Natural killer cell treated with Interleukin-12 subunit alpha and Interleukin-12 subunit beta and Interleukin-15 and Interleukin-18, amount 100 ng/mL, for 72 hours (primary cell): ENCODE data around the gene IFIT5. TPM values are rescaled to one million over a fixed set of nuclear protein-coding genes. Genes with fewer than 3 reads are reported as not detected.
"Not testable (repeated sequence)": the region's sequence is repeated elsewhere in the genome, so short reads cannot be mapped to it uniquely, and the experiment has no call there.

Source experiments
- ATAC-seq, 2 donors: fragments of 150-1000 bp; cut with Tn5 transposase in 1 of 2; sonication (Bioruptor Pico), chemical (Tn5 transposase) in 1 of 2; 2 replicates each; pipeline ENCODE4 v1.10.0; 2021
- DNase-seq: peaks from one replicate; pipeline ENCODE4 v3.0.0; 2022; ENCODE audit warnings: low spot score
- H3K27ac Mint-ChIP-seq, 2 donors: 1 replicate in 1 of 2; 2 replicates in 1 of 2; pipeline ENCODE4 v1.8.0; 2022; ENCODE audit warnings: mixed read lengths in 2 of 2, mild to moderate bottlenecking in 1 of 2, moderate library complexity in 1 of 2
- H3K27me3 Mint-ChIP-seq, 2 donors: 1 replicate in 1 of 2; 2 replicates in 1 of 2; pipeline ENCODE4 v1.8.0; 2022; ENCODE audit warnings: mixed read lengths in 2 of 2
- H3K36me3 Mint-ChIP-seq: one replicate; pipeline ENCODE4 v1.8.0; 2022; ENCODE audit warnings: mixed read lengths
- H3K4me1 Mint-ChIP-seq, 2 donors: 1 replicate in 1 of 2; 2 replicates in 1 of 2; pipeline ENCODE4 v1.8.0; 2022; ENCODE audit warnings: low read depth in 2 of 2, mixed read lengths in 2 of 2, mild to moderate bottlenecking in 1 of 2
- H3K4me3 Mint-ChIP-seq: one replicate; pipeline ENCODE4 v1.8.0; 2022; ENCODE audit warnings: mixed read lengths
- H3K9me3 Mint-ChIP-seq: 2 replicates; pipeline ENCODE4 v1.8.0; 2022; ENCODE audit warnings: mixed read lengths
- total RNA-seq, 2 donors: library from RNA; stranded (reverse); gene quantifications; one replicate each; pipeline ENCODE4 v1.2.3, GENCODE V29; 2022

The IFIT5 gene
- total RNA-seq, 2 donors from 2014 or later, result 5.2 to 17.5 TPM

DNA sequence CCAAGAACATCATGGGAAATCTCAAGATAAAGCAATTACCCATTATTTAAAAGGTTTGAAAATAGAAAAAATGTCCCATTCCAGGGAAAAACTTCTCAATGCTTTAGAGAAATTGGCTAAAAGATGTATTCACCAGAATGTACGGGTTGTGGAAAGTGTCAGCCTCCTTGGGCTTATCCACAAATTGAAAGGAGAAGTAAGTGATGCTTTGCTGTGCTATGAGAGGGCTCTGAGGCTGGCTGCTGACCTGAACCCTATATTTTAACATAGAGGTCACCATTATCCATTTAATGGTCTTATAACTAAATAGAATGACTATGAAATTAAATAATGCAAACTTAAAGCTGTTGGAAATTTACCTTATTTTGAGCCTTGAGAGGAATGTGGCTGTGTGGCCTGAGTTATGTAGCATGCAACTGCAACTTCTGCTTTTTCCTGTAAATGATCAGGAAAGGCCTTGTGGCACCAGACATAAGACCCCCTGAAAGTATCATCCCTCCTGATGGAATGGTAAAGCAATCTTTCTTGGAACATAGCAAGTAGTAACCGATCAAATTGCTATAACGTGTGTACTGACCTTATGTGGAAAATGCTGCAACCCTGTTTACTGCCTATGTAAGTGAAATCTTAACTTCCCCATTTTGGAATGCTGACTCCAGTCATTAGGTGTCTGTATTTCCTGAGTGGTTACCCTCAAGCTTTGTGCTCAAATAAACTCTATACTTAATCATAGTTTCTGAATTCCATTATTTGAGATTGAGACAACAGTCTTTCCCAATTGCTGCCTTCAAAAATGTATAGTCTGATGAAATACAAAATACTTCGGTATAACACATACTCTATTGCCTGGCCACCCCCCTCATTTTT lies 29.7 kb upstream of the IFIT5 start:
- no peaks in the 10 kb centered on the region for H3K36me3 Mint-ChIP-seq
- H3K27me3 Mint-ChIP-seq, result peaks cover 0 to 3% of the 10 kb centered on the region in 2 donors
- H3K9me3 Mint-ChIP-seq, result no peaks in the 10 kb centered on the region
- no peak for DNase-seq
- no peak for ATAC-seq
- no peak overlapping the region for H3K27ac Mint-ChIP-seq
- no peaks in the 10 kb centered on the region for H3K4me1 Mint-ChIP-seq
- no peak overlapping the region for H3K4me3 Mint-ChIP-seq

DNA sequence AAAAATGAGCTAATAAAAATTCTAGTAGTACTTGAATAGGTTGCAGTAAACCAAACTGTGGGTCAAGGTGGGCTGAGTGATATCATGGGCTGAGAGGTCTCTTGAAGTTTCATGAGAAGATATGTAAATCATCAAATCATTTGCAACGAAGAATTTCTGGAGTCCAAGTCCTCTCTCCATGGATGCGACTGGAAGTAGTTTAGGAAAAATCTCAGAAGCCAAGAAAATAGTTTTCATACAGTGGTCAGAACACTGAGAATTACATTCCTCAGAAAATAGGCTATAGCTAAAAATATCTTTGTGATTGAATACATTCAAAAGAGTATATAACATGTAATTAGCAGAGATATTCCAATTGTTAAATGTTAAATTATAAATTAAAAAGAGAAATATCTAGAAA lies 25.6 kb upstream of the IFIT5 start:
- no peaks in the 10 kb centered on the region for H3K36me3 Mint-ChIP-seq
- no peak overlapping the region for H3K4me3 Mint-ChIP-seq
- H3K27me3 Mint-ChIP-seq, result peaks cover 0 to 3% of the 10 kb centered on the region in 2 donors
- ATAC-seq (no peak), DNase-seq (no peak)
- peaks cover 15 to 16% of the 10 kb centered on the region in 2 donors for H3K4me1 Mint-ChIP-seq
- H3K27ac Mint-ChIP-seq, result no peak overlapping the region
- no peaks in the 10 kb centered on the region for H3K9me3 Mint-ChIP-seq

DNA sequence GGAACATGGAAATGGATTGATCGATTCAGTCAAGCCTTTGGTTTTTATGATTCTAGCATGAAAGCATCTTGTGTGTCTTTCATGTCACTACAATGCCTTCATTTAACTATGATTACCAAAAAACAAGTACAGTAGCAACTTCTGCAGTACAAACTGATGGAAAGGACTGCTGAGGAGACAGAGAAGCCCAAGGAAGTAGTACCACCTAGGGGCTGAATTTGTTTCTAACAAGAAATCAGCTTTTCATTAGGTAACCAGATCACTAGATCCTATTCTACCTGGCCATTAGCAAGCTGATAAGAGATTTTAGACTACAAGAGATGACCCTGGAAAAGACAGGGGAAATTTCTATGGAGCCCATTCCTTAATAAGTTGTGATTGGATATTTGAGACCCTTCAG lies 25.1 kb upstream of the IFIT5 start:
- no peak overlapping the region for H3K4me3 Mint-ChIP-seq
- peaks cover 15 to 16% of the 10 kb centered on the region in 2 donors for H3K4me1 Mint-ChIP-seq
- DNase-seq, result no peak
- H3K9me3 Mint-ChIP-seq, result no peaks in the 10 kb centered on the region
- peaks cover 0 to 3% of the 10 kb centered on the region in 2 donors for H3K27me3 Mint-ChIP-seq
- no peak overlapping the region for H3K27ac Mint-ChIP-seq
- no peak for ATAC-seq
- H3K36me3 Mint-ChIP-seq, result no peaks in the 10 kb centered on the region

DNA sequence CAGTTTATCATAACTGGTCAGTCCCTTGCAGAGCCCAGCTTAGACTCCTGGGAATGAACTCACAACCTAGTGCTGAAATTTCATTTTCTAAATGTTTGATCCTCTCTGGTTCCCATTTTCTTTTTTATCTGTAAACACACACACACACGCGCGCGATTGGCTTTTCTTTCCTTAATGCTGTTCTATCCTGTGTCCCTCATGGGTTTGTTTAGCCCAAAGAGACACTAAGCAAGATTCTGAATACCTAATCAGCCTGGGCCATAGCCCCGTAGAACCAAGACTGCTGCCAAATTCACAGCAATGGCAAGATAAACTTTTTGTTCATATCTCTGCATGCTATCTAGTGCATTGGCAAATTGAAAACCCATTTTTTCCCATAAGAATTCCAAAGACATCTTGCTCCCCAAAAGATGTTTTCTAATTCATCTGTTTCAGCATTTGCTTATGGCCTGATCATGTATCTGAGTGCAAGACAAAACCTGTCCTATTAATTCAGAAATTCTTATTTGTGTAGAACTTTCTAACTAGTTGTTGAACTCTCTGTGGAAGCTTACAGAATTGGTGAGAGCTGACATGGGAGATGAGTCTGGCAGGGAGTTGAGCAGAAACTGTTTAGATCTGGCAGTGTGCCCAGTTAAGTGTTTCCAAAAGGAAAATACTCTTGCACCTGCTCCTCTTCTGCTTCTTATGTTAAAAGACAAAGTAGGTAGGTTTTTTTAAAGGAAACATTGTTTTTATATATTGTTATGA lies 23.7 kb upstream of the IFIT5 start:
- no peak for ATAC-seq
- Mint-ChIP-seq H3K4me1 (peaks cover 15 to 16% of the 10 kb centered on the region in 2 donors), H3K27me3 (no peaks in the 10 kb centered on the region), H3K9me3 (no peaks in the 10 kb centered on the region), H3K27ac (no peak overlapping the region), H3K36me3 (no peaks in the 10 kb centered on the region), H3K4me3 (no peak overlapping the region)
- no peak for DNase-seq

DNA sequence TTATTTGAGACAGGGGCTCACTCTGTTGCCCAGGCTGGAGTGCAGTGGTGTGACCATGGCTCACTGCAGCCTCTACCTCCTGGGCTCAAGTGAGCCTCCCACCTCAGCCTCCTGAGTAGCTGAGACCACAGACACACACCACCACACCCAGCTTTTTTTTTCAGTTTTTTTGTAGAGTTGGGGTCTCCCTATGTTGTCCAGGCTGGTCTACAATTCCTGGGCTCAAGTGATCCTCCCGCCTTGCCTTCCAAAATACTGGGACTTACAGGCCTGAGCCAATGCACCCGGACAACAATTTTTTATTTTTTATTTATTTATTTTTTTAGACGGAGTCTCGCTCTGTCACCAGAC lies 23.2 kb upstream of the IFIT5 start:
- H3K9me3 Mint-ChIP-seq, H3K4me3 Mint-ChIP-seq, H3K27ac Mint-ChIP-seq, ATAC-seq, DNase-seq, H3K36me3 Mint-ChIP-seq, H3K27me3 Mint-ChIP-seq: not testable (repeated sequence)
- H3K4me1 Mint-ChIP-seq, result peaks cover 15 to 16% of the 10 kb centered on the region in 2 donors

DNA sequence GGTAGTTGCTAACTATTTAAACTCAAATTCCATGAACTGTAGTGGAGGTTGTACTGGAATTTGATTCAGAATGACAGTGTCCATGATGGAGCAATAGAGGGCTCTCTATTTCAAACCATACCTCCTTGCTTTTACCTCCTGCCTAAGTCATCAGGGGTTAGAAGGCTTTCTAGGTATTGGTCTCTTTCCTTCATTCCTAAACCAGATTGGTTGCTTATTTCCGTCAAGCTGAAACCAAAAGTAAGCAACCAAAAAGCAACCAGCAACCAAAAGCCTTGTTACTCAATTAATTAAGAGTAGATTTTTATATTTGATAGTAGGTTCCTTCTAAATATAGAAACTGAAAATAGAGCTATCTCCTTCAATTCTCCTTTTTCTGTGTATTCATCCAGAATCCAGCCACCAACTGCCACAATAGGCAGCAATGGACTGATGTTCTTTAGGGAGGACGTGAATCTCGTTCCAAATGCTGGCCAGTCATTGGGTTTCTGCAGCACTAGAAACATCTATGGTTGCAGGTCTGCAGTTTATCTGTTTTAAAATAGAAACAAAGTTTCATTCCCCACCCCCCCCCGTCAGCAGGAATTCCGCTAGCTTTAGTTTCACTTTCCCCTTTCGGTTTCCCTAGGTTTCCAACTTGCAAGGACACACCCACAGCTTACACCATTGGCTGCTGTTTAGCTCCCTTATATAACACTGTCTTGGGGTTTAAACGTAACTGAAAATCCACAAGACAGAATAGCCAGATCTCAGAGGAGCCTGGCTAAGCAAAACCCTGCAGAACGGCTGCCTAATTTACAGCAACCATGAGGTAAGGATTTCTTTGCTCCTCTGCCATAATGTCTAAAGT lies 22.2 kb upstream of the IFIT5 start, which contains the start of gene IFIT1:
Gene IFIT1 (plus strand): TSS at position 717 of the 850 bp plus-strand sequence. CDS start 90 bp downstream, at position 807.
- H3K9me3 Mint-ChIP-seq, result no peaks in the 10 kb centered on the region
- peak; percentile 87 for ATAC-seq
- H3K4me1 Mint-ChIP-seq, result peaks cover 15 to 16% of the 10 kb centered on the region in 2 donors
- H3K36me3 Mint-ChIP-seq, result no peaks in the 10 kb centered on the region
- peak within 1 kb of the TSS; percentile 80 to 92 for H3K27ac Mint-ChIP-seq
- H3K4me3 Mint-ChIP-seq, result peak within 1 kb of the TSS; percentile 90
- no peaks in the 10 kb centered on the region for H3K27me3 Mint-ChIP-seq
- peak; percentile 70 for DNase-seq

DNA sequence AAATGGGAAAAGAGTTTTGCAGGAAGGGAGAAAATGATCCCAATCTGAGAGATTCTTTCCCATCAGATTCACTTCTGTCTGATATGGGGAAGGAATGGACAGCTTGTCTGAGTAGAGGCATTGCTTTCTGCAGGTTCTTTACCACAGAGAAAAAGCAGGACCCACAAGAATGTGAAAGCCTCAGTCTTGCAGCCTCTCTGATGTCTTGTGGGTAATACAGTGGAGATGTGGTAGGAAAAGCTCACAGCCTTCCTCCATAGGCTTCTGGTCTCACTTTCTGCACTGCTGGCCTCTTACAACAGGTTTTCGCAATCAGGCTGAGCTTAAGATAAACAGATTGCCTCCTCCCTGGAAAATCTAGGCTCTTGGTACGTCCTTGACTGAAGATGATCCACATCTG lies 21.4 kb upstream of the IFIT5 start:
- Mint-ChIP-seq H3K27me3 (no peaks in the 10 kb centered on the region), H3K27ac (peak overlapping the region in 1 of 2 donors; percentile 92), H3K9me3 (no peaks in the 10 kb centered on the region), H3K4me1 (peaks cover 15 to 16% of the 10 kb centered on the region in 2 donors), H3K36me3 (no peaks in the 10 kb centered on the region), H3K4me3 (peak overlapping the region; percentile 90)
- DNase-seq (no peak), ATAC-seq (peak; percentile 52 to 59)

DNA sequence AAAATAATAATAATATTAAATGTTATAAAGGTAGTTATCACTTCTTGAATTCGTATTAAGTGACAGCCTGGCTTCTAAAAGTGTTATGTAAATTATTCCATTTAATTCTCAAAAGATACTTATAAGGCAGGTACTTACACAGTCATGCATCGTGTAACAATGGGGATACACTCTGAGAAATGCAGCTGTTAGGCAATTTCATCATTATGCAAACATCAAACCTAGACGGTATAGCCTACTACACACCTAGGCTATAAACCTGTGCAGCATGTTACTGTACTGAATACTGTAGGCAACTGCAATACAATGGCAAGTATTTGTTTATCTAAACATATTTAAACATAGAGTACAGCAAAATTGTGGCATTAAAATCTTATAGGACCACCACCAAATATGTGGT lies 20.5 kb upstream of the IFIT5 start:
- Mint-ChIP-seq H3K4me3 (no peak overlapping the region), H3K4me1 (peaks cover 15 to 18% of the 10 kb centered on the region in 2 donors), H3K27me3 (no peaks in the 10 kb centered on the region), H3K27ac (no peak overlapping the region), H3K9me3 (no peaks in the 10 kb centered on the region), H3K36me3 (no peaks in the 10 kb centered on the region)
- ATAC-seq, result no peak
- DNase-seq, result no peak

DNA sequence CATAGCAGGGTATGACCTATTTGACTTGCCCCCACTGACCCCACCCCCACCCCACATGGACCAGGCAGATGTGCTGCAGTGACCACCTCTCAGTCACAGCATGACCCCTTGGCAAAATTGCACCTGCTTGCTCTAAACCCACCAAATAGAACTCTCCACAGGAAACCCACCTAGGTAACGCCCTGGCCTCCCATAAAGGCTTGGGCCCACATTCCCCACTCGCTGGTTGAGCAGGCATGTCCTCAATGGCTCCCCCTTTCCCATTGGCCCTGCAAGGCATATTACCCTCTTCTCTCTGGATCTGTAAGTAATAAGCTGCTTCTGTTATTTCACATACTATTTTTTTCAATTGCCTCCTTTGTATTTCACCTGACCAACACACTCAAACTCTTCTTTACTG lies 19.2 kb upstream of the IFIT5 start:
- H3K27me3 Mint-ChIP-seq, result no peaks in the 10 kb centered on the region
- DNase-seq, result no peak
- no peak for ATAC-seq
- no peaks in the 10 kb centered on the region for H3K36me3 Mint-ChIP-seq
- H3K4me3 Mint-ChIP-seq, result no peak overlapping the region
- peaks cover 15 to 22% of the 10 kb centered on the region in 2 donors for H3K4me1 Mint-ChIP-seq
- no peaks in the 10 kb centered on the region for H3K9me3 Mint-ChIP-seq
- H3K27ac Mint-ChIP-seq, result peak overlapping the region in 1 of 2 donors; percentile 34

DNA sequence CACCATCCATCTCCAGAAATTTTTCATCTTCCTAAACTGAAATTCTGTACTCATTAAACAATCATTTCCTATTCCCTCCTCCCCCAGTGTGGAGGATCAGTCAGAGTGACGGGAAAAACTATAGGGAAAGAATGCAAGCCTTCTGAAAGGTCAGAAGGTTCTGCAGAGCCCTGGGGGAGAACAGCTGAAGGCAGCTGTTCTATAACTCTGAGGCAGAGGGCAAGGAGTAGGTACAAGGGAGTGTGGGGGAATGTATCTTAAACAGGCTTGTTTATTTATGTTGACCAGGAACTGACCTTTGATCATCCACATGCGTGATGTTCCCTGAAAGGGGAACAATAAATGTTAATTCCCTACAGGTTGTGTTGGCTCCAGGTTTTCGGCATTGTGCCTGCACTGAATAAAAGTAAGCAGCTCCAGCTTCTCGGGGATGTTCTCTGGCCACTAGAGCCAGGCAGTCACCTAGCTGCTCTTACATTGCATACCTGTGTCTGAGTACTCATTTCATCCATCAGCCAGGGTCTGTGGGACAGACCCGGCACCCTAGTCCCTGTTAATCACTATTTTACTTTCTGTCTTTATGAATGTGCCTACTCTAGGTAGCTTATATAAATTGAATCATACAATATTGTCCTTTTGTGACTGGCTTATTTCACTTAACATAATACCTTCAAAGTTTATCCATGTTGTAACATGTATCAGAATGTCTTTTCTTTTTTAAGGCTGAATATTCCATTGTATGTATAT lies 16.2 kb upstream of the IFIT5 start:
- Mint-ChIP-seq H3K27ac (peak overlapping the region in 1 of 2 donors; percentile 50), H3K27me3 (no peaks in the 10 kb centered on the region), H3K4me1 (peaks cover under 1 to 5% of the 10 kb centered on the region in 2 donors), H3K36me3 (no peaks in the 10 kb centered on the region), H3K4me3 (no peak overlapping the region), H3K9me3 (no peaks in the 10 kb centered on the region)
- no peak for ATAC-seq
- no peak for DNase-seq

DNA sequence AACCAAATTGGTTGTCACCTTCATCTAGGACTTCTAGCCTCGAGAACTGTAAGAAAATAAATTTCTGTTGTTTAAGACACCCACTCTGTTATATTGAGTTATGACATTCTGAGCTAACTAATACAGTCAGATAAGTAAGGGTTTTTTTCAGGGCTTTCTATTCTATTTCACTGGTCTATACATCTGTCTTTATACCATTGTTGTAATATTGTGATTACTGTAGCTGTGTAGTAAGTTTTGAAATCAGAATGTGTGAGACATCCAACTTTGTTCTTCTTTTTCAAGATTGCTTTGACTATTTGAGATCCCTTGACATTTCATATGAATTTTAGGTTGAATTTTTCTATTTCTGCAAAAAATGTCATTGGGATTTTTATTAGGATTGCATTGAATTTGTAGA lies 14.4 kb upstream of the IFIT5 start:
- no peaks in the 10 kb centered on the region for H3K9me3 Mint-ChIP-seq
- H3K27me3 Mint-ChIP-seq, result no peaks in the 10 kb centered on the region
- H3K27ac Mint-ChIP-seq, result no peak overlapping the region
- ATAC-seq (no peak), DNase-seq (no peak)
- no peaks in the 10 kb centered on the region for H3K36me3 Mint-ChIP-seq
- peaks cover 0 to 5% of the 10 kb centered on the region in 2 donors for H3K4me1 Mint-ChIP-seq
- no peak overlapping the region for H3K4me3 Mint-ChIP-seq

DNA sequence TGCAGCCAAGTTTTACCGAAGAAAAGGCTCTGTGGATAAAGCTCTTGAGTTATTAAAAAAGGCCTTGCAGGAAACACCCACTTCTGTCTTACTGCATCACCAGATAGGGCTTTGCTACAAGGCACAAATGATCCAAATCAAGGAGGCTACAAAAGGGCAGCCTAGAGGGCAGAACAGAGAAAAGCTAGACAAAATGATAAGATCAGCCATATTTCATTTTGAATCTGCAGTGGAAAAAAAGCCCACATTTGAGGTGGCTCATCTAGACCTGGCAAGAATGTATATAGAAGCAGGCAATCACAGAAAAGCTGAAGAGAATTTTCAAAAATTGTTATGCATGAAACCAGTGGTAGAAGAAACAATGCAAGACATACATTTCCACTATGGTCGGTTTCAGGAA lies 11.3 kb upstream of the IFIT5 start:
- ATAC-seq (no peak), DNase-seq (no peak)
- H3K4me1 Mint-ChIP-seq, result peaks cover 2 to 5% of the 10 kb centered on the region in 2 donors
- H3K27me3 Mint-ChIP-seq, result peaks cover 0 to 4% of the 10 kb centered on the region in 2 donors
- H3K36me3 Mint-ChIP-seq, result no peaks in the 10 kb centered on the region
- no peaks in the 10 kb centered on the region for H3K9me3 Mint-ChIP-seq
- H3K27ac Mint-ChIP-seq, result no peak overlapping the region
- no peak overlapping the region for H3K4me3 Mint-ChIP-seq
